MM.1S (cell line): ENCODE data around the gene NIPAL4.

Source experiments
- DNase-seq: peaks from one replicate; pipeline ENCODE4 v3.0.0-alpha.2; 2015
- H2AFZ ChIP-seq: fragments of 300-600 bp; sonication (generic); 2 replicates; pipeline ENCODE4 v1.6.0; 2016; ENCODE audit warnings: antibody characterized with exemption, low read length
- H3F3A ChIP-seq: fragments of 300-600 bp; sonication (generic); 2 replicates; pipeline ENCODE4 v1.6.1; 2016; ENCODE audit warnings: mild to moderate bottlenecking, antibody characterized with exemption, low read length, moderate library complexity, mixed read lengths; ENCODE audit not compliant: insufficient read depth
- H3K27ac ChIP-seq: fragments of 300-600 bp; sonication (generic); 2 replicates; pipeline ENCODE4 v1.5.1; 2016; ENCODE audit warnings: mild to moderate bottlenecking, low read length
- H3K27me3 ChIP-seq: fragments of 300-600 bp; sonication (generic); replicated peaks from 2 replicates; pipeline ENCODE4 v1.6.0; 2016; ENCODE audit warnings: low read length; ENCODE audit not compliant: insufficient read depth
- H3K36me3 ChIP-seq: fragments of 300-600 bp; sonication (generic); replicated peaks from 2 replicates; pipeline ENCODE4 v1.6.1; 2016; ENCODE audit warnings: mild to moderate bottlenecking, low read length, mixed read lengths; ENCODE audit not compliant: insufficient read depth
- H3K4me1 ChIP-seq: fragments of 300-600 bp; sonication (generic); 2 replicates; pipeline ENCODE4 v1.6.1; 2016; ENCODE audit warnings: low read length, mixed read lengths
- H3K4me2 ChIP-seq: fragments of 300-600 bp; sonication (generic); 2 replicates; pipeline ENCODE4 v1.6.0; 2016; ENCODE audit warnings: low read depth, low read length
- H3K4me3 ChIP-seq: fragments of 300-600 bp; sonication (generic); 2 replicates; pipeline ENCODE4 v1.5.1; 2016; ENCODE audit warnings: low read length, mixed read lengths
- H3K79me2 ChIP-seq: fragments of 300-600 bp; sonication (generic); 2 replicates; pipeline ENCODE4 v1.6.1; 2016; ENCODE audit warnings: mixed run types, low read length, mixed read lengths
- H3K9ac ChIP-seq: fragments of 300-600 bp; sonication (generic); 2 replicates; pipeline ENCODE4 v1.6.1; 2016; ENCODE audit warnings: low read length, mixed read lengths
- H3K9me2 ChIP-seq: fragments of 300-600 bp; sonication (generic); replicated peaks from 2 replicates; pipeline ENCODE4 v1.6.1; 2016; ENCODE audit warnings: mild to moderate bottlenecking, low read length, mixed read lengths; ENCODE audit not compliant: insufficient read depth
- H3K9me3 ChIP-seq: fragments of 300-600 bp; sonication (generic); replicated peaks from 2 replicates; pipeline ENCODE4 v1.6.1; 2016; ENCODE audit warnings: mild to moderate bottlenecking, low read length, mixed read lengths; ENCODE audit not compliant: insufficient read depth
- H4K20me1 ChIP-seq: fragments of 300-600 bp; sonication (generic); 2 replicates; pipeline ENCODE4 v1.6.1; 2016; ENCODE audit warnings: mild to moderate bottlenecking, low read length, moderate library complexity, mixed read lengths; ENCODE audit not compliant: insufficient read depth
- CTCF ChIP-seq: fragments of 300-600 bp; sonication (generic); IDR thresholded peaks from 2 replicates; pipeline ENCODE4 v1.5.1; 2016; ENCODE audit warnings: antibody characterized with exemption, low read length, mixed read lengths
- EZH2 ChIP-seq: fragments of 300-600 bp; sonication (generic); optimal IDR thresholded peaks from 2 replicates; pipeline ENCODE3; 2017; ENCODE audit warnings: low read depth, mild to moderate bottlenecking, antibody characterized with exemption, low read length, mixed read lengths
- EZH2phosphoT487 ChIP-seq: fragments of 300-600 bp; sonication (generic); IDR thresholded peaks from 2 replicates; pipeline ENCODE4 v1.6.1; 2018; ENCODE audit warnings: antibody characterized with exemption, low read length

Gene NIPAL4

GRCh38 chr5:157506066-157506590 lies 46.1 kb downstream of the NIPAL4 start:
- Histone ChIP-seq H3K4me3 (no peak overlapping the region), H3F3A (no peaks in the 10 kb centered on the region), H2AFZ (no peak overlapping the region), H3K9me3 (no peaks in the 10 kb centered on the region), H3K9me2 (no peaks in the 10 kb centered on the region), H3K79me2 (no peaks in the 10 kb centered on the region), H3K36me3 (no peaks in the 10 kb centered on the region), H3K4me2 (no peak overlapping the region), H3K27me3 (no peaks in the 10 kb centered on the region), H3K27ac (no peak overlapping the region), H3K9ac (no peak overlapping the region), H4K20me1 (no peaks in the 10 kb centered on the region), H3K4me1 (peaks cover 11% of the 10 kb centered on the region)
- no peak for DNase-seq
- no peak for TF ChIP-seq EZH2
- TF ChIP-seq CTCF = no peak
- no peak for TF ChIP-seq EZH2phosphoT487

DNA sequence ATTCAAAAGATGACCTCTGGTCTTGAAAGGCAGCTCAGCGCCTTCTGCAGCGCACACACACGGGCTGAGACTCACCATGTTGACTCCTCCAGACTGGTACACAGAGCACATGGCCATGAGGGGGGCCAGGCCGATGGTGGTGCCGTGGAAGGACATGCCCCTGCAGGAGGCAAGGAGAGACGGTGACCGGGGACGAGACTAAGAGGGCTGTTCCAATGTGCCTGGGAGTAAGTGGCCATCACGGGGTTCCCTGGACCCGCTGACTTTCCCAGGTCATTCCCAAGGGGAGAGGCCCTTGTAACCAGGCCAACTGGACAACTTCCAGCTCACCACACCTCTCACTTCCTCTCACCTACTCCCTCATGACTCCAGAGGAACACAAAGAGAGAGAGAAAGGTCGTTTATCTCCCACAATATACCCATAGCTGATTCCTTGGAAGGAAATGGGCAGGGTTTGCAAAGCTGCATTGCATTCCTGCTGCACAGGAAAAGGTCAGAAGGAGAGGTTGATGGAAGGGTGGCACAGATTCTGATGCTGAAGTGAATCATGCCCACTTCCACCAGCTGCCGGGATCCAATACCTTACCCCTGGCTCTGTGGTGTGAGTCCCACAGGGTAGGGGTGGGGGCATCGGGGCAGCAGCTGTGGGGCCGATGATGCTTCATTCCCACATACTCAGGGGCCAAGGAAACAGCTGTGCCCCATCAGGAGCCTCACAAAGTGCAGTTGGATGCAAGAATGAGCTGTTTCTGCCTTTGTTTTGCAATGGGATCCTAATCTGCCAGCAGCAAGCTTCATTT lies 47.2 kb downstream of the NIPAL4 start:
- H3K9ac ChIP-seq = no peak overlapping the region
- H3K4me1 ChIP-seq = peaks cover 6% of the 10 kb centered on the region
- TF ChIP-seq EZH2phosphoT487 (no peak), EZH2 (no peak), CTCF (no peak)
- no peaks in the 10 kb centered on the region for H3K9me2 ChIP-seq
- no peaks in the 10 kb centered on the region for H3K27me3 ChIP-seq
- H3K9me3 ChIP-seq = no peaks in the 10 kb centered on the region
- no peak overlapping the region for H2AFZ ChIP-seq
- no peaks in the 10 kb centered on the region for H3F3A ChIP-seq
- no peaks in the 10 kb centered on the region for H4K20me1 ChIP-seq
- H3K4me3 ChIP-seq = no peak overlapping the region
- no peak overlapping the region for H3K4me2 ChIP-seq
- no peak overlapping the region for H3K27ac ChIP-seq
- no peak for DNase-seq
- no peaks in the 10 kb centered on the region for H3K36me3 ChIP-seq
- no peaks in the 10 kb centered on the region for H3K79me2 ChIP-seq

DNA sequence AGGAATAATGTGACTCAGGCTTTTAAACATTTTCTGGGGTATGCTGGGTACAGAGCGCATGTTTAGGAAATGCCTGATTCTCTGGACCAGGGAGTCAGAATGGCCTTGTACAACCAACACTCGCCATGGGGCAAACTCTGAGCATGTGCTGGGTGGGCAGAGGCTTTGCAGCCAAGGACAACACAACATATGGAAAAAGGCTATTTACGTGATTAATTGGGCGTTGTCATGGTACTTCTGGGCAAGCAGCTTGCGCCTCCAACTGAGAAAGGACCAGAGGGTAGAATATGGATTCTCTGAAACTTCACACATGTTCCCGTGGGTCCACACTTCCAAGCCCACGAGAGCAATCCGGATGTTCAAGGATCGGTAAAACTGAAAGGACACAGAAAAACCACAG lies 49.1 kb downstream of the NIPAL4 start:
- no peak for DNase-seq
- Histone ChIP-seq H4K20me1 (no peaks in the 10 kb centered on the region), H3F3A (no peaks in the 10 kb centered on the region), H3K27ac (no peak overlapping the region), H3K79me2 (no peaks in the 10 kb centered on the region), H3K4me3 (no peak overlapping the region), H3K9ac (no peak overlapping the region), H3K27me3 (no peaks in the 10 kb centered on the region), H3K4me1 (no peaks in the 10 kb centered on the region), H2AFZ (no peak overlapping the region), H3K4me2 (no peak overlapping the region), H3K9me2 (no peaks in the 10 kb centered on the region), H3K36me3 (no peaks in the 10 kb centered on the region), H3K9me3 (no peaks in the 10 kb centered on the region)
- TF ChIP-seq CTCF = no peak
- TF ChIP-seq EZH2 = no peak
- no peak for TF ChIP-seq EZH2phosphoT487
